HG02852 (cell line): Measurements from ENCODE around the gene USH1C.

Experiments
- ATAC-seq: cut with Tn5 transposase; IDR thresholded peaks from one replicate; pipeline ENCODE4 v1.9.1; 2021; ENCODE audit warnings: mild to moderate bottlenecking, moderate library complexity; ENCODE audit not compliant: unreplicated experiment

USH1C gene

DNA sequence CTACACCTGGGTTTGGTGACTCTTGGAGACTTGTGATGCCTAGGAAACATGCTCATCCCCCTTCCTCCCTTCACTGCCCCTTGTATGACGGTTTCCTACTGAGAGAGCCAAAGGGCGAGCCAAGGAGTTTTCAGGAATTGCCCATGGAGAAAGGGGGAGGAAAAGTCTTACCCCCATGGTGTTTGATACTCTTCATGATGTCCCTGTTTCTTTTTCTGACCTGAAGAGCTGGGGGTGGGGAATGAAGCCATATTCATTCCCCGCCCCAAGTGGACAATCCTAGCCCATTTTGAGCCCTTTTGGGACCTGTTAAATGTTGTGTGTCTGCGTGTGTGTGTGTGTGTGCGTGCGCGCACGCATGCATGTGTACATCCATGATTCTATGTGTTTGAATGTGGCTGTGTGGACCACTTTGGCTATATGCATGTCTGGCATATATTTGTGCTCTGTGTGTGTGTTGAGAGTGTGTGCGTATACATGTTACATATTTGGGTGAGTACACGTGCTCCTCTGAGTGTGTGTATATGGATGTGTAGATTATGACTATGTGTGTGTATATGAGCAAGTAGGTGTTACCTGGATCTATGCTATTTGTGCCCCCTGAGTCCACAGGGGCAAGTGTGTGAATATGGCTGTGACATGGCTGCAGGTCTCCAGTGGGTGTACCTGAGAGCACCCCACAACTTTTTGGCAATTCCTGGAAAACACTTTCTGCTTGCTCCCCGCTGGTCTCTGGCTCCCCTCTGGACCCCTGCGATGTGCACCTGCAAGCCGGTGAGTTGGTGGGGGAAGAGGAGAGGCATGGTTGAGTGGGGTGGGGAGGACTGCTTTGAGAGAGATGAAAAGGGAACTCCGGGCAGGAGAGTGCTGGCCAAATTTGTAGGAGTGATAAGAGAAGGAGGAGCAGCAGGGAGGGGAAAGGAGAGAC is 27.5 kb upstream of the USH1C start:
- ATAC-seq: no peak

DNA sequence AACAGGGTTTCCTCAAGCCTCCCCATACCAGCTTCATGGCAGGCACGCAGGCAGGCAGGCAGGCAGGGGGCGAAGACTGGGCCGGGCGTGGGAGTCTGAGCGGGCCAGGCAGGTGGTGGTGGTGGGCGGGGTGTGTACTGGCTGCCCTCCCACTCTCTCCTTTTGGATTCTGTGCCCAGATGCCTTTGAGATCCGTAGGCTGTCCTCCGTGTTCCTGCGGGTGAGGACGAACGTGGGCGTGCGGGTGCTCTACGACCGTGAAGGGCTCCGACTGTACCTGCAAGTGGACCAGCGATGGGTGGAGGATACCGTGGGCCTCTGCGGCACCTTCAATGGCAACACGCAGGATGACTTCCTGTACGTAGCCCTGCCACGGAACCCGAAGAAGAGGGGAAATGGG is 25.8 kb upstream of the USH1C start:
- no peak for ATAC-seq

DNA sequence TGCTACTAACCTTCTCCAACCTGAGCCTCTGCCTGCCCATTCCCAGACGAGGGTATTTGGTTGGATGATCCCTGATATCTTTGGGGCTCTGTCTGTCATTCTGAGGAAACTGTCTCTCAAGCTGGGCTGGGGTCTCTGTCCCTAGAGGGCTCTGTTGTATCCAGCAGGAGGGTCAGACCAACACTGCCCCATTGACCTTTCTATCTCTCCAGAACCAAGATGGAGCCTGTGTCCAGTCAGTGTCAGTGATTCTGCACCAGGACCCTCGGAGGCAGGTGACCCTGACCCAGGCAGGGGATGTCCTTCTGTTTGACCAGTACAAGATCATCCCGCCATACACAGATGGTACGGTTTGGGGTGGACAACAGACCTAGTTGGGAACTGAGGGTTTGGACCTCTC is 24.7 kb upstream of the USH1C start:
- ATAC-seq: no peak

DNA sequence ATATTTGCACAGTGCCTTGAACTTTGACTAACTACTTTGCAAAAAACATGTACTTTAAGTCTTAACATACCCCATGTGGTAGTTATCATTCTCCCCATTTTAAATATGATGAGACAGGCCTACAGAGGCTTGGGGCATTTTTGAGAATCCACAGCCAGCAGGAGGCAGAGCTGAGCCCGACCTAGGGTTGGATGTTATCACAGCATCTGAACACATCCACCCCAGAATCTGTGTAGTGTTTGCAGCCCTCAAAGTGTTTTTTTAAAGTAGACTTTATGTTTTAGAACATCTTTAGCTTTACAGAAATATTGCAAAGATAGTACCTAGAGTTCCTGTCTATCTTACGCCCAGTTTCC is 20.4 kb upstream of the USH1C start:
- ATAC-seq: no peak

DNA sequence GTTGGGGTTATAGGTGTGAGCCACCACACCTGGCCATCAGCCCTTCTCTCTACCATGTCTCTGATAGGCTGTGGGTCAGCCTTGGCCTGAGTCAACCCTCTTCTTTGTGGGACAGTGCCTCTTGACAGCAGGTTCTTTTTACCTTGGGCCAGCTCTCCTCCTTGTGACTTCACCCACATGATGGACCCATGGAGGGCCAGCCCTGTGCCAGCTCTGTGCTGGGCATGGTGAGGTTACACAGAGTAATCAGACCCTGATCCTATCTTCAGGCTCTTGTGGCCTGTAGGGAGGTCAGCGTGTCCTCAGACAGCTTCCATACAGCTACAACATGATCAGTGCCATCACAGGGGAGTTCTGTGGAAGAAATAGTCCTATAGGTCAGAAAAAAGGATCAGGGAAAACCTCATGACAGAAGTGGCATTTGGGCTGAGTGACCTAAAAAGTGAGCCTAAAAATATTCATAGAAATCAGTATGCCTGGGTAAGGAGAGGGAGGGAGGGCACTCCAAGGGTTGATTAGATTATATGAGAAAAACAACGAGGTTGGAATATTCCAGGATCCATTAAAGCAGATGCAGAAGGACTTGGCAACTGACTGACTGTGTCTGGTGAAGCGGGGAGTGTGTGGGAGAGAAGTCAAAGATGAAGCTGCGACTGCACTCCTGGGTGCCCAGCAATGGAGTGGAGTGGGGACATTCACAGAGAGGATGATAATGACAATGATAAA is 19.9 kb upstream of the USH1C start:
- no peak for ATAC-seq

DNA sequence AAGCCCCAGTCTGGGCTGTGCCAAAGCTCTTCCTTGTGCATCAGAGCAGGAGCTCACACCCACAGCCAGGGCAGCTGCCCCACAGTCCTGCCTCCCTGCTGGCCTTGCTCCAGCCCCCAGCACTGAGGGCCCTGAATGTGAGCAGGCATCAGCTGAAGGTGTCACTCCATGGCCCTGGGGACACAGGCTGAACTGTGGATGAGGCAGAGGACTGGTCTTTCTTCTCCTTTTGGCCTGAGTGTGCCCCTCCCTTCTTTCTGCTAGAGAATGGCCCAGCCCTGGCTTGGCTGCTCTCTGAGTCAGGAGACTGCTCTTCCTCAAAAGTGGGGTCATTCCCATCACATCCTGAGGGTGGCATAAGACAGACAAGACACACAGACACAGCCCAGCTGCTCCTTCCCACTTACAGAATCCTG is 19.0 kb upstream of the USH1C start:
- no peak for ATAC-seq

DNA sequence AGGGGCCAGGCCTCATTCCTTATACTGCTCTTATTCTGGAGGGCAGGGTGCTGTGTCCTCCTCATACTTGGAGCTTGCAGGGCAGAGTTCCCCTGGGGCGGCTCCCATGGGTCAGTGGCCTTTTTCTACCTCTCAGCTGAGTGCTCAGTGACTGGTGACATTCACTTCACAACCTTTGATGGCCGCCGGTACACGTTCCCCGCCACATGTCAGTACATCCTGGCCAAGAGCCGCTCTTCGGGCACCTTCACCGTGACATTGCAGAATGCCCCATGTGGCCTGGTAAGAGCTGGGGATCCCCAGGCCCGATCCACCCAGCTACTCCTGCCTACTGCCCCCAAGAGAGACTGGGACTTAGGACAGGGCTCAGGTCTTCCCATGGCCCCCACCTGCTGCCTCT is 17.3 kb upstream of the USH1C start:
- no peak for ATAC-seq

DNA sequence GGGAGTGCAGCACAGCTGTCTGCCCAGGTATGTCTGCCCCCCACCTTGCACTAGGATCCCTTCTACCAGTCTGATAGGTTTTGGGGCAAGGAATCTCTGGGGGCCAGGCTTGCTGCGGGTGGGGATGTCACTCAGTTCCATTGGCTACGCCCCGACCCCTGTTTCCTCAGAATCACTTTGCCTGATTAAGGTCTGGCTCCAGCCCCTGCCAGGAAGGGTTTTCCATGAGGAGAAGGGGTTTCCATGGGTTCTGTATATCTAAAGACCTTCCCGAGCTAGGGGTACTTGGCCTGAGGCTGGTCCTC is 16.8 kb upstream of the USH1C start:
- no peak for ATAC-seq

DNA sequence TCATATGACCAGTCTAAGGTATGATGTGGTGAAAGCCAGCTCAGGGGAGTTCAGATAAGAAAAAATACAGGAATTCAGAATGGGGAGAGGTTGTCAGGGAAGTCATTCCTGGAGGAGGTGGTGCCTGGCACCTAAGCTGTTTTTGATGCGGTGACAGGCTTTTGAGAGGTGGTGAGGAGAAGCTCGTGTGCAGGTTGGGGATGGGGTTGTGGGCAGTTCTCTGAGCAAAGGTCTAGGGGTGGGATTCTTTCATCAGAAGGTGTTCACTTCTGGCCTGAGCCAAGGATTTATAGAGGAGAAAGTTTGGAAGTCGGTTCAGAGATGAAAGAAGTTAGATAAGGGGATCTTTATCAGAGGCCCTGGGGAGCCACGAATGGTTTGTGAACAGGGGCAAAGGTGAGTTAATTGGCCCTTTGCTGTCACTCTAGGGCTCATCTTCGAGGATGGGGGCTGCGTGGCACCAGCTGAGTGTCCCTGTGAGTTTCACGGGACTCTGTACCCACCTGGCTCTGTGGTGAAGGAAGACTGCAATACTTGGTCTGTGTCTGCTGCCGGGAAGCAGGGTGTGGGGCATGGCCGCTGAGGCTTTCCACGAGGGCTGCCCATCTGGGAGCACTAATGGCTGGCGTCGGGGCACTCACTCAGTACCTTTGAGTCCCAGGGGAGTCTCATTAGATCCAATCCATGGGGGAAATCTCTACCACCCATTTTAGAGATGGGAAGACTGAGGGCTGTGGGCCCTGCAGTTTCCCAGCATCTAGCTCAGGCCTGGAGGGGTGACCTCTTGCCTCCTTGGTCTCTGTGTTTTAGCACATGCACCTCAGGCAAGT is 16.3 kb upstream of the USH1C start:
- no peak for ATAC-seq

DNA sequence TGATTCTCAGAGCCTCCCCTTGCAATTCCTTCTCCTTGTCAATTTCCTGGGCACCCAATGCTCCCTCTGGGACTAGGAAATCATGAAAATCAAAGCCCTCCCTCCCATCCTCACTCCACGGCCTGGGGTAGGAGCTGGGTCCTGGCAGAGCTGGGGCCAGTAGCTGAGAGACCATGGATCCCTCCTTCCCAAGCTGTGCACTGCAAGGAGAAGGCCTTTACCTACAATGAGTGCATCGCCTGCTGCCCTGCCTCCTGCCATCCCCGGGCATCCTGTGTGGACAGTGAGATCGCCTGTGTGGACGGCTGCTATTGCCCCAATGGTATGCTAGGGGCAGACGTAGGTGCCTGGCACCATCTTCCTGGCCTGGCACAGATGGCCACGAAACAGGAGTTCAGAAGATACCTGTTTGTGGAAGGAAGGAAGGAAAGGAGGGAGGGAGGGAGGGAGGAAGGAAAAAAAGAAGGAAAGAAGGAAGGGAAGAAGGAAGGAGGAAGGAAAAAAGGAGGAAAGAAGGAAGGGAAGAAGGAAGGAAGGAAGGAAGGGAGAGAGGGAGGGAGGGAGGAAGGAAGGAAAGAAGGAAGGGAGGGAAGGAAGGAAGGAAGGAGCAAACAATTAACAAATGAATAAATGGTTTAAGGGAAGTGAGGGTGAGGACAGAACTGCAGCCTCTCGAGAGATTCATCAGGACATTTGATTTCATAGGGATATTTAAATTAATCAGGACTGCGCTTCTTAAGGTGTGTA is 15.3 kb upstream of the USH1C start:
- no peak for ATAC-seq

DNA sequence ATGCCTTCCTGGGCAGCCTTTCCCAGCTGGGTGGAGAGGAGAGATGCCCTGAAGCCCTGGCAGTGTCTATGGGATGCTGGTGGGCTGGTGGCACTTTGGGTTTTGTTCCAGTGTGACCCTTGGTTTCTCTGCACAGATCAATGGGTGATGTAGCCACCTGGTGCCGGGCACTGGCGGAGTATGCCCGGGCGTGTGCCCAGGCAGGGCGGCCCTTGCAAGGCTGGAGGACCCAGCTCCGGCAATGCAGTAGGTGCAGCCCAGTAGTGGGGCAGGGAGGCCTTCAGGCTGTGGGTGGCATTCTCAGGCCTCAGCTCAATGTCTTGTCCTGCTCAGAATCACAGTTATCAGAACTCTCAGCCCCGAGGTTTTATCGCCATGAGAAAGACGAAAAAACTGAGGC is 14.7 kb upstream of the USH1C start:
- no peak for ATAC-seq

DNA sequence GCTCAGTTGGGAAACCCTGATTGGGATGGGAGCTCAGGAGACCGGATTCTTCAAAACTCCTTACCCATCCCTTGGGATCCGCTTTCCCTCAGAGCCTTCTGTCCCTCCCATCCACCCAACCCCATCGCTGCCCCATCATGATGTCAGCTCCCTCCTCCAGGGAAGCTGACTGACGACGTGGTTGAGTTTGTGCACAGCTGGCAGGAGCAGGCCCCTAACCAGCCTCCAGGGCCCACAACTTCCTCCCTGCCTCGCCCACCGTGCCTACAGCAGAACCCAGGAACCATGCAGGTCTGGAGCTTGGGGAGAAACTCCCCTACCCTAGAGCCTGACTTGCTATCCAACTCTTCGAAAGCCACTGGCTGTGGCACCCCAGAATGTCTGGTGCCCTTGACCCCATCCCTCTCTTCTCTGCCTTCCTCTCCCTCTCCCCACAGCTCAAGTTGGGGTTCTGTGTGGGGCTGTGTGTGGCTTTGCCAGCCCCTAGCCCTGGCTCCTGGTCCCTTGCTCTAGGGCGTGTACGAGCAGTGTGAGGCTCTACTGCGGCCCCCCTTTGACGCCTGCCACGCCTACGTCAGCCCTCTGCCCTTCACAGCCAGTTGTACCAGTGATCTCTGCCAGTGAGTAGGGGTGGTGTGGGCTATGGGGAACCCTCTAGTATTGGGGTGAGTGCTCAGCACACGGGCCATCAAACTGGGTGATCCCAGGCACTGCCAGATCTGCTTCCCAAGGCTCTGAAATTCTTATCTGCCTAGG is 14.0 kb upstream of the USH1C start:
- no peak for ATAC-seq

DNA sequence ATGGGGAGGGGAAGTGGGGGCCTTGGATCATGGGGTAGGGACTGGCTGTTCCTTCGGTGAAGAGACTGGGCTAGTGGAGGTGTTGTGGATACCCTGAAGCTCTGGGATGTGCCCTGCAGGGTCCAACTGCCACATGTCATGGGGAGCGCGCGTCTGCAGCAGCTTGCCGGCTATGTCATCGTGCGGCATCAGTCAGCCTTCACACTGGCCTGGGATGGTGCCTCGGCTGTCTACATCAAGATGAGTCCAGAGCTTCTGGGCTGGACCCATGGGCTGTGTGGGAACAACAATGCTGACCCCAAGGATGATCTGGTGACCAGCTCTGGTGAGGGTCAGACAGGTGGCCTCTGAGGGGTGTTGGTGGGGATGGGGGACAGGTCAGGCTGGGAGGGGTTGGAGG is 12.8 kb upstream of the USH1C start:
- no peak for ATAC-seq

DNA sequence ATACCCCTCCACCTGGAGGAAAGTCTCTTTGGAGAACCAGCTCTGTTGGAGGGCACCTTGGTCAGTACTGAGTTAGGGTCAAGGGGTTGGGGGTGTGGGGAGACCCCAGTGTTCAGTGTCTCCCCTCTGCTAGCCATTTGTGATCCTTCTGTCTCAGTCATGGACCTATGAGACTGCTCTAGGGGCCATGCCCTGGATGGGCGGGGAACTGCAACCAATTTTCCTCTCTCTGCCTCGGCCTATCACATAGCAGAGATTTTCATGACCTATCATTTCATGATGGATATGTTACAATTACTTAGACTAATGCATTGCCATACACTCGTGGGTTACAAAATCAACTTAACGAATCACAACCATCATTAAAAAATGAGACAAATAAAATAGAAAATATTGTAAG is 10.3 kb upstream of the USH1C start:
- ATAC-seq: no peak

DNA sequence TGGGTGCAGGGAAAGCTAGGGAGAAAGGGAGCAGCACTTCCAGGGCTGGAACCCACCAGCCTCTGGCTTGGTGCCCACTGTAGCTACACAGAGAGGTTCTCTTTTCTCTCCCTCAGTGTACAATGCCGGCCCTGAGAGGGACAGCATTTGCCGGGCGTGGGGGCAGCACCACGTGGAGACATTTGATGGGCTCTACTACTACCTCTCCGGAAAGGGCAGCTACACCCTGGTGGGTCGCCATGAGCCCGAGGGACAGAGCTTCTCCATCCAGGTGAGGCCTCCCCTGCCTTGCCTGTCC is 9.0 kb upstream of the USH1C start:
- no peak for ATAC-seq

DNA sequence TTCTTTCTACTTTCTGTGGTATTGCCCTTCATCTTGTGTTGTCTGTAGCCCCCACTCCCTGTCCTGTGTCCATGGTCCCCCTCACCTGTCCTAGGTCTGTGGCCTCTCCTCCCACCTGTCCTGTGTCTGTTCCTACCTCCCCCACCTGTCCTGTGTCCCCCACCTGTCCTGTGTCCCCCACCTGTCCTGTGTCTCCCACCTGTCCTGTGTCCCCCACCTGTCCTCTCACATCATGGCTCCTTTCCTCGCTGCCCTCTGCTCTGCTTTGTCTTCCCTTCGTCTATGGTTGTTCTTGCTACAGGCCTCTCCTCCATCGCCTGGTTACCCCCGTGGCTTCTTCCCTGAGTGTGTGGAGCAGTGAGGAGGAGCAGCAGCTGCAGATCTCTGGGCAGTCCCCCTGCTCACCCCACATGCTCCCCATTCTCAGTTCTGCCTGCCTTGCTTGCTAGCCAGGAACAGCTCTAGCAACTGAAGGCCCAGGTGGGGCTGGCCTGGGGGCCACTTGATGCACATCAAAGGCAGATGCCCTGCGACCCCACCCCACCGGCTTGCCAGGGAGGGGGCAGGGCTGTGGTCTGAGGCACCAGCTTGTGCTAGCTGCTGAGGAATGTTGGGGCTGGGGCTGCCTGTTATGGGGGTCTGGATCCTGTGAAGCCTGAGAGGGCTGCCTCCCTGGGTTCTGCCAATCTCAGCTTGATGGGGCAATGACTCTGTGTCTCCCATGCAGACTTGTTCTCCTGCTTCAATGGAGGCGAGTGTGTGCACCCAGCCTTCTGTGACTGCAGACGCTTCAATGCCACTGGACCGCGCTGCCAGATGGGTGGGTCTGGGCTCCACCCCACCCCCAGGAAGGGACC is 8.4 kb upstream of the USH1C start:
- ATAC-seq: no peak

DNA sequence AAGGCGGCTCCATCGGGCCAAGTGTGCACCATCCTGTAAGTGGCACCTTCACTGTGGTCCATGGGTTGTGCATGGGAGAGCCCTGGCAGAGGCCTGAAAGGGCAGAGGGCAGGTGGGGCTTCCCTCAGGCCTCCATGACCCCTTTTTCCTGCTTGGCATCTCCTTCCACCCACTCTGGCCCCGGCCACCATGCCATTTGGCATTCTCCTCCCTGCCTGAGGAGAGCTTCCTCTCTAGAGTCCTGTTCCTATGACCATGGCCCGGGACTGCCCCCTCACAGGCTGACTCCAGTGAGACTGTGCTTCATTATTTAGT is 7.8 kb upstream of the USH1C start:
- ATAC-seq: no peak

DNA sequence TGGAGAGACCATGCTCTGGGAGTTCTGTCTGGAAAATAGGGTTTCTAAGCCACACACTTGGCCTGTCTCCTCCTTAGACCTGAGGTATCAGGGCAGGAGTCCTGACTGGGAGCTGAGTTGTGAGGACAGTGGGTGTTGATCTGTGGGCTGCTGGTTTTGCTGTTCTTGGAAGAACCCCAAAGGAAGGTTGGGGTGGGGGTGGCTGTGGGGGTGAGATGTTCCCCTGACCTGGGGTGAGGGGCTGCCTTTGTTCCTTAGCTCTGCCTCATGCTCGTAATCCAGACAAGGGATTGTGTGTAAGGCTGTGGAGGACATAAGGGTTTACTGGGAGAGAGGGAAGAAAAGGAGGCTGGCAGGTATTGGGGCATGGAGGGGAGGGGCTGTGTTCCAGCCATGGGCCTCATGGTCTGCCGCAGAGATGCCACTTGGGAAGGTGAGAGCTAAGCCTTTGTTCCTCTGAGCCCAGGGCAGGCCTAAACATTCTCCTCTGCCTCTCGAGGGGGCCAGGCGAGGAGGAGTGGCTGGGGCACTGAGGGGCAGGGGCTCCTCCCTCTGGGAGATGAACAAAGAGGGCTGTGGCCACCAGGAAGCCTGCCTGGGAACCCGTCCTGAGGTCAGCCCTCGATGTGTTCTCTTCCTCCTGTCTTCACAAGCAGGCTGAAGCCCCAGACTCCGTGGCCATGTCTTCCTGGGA is 7.3 kb upstream of the USH1C start:
- no peak for ATAC-seq
